ENCODE measurements around the gene LPP. TPM values are rescaled to one million over a fixed set of nuclear protein-coding genes. Genes with fewer than 3 reads are reported as not detected.

The LPP gene
- total RNA-seq, 2 donors from 2014 or later: 1,601 to 1,705 TPM

GRCh38 chr3:188231456-188231855 is 77.5 kb downstream of the LPP start:
- no peak for DNase-seq (ENCODE audit: low spot score)
- intact Hi-C loops (cut with DNase I): loop anchor here (1.0 to 5.0 kb wide), 2 partner anchors 36 to 46 kb away; no protein-coding TSS in a partner anchor

GRCh38 chr3:188232656-188233055 is 78.7 kb downstream of the LPP start:
- intact Hi-C loops (cut with DNase I): loop anchor here in 1 of 2 donors (5.0 kb wide), 1 partner anchor 35 kb away; no protein-coding TSS in a partner anchor

GRCh38 chr3:188233320-188233719 is 79.4 kb downstream of the LPP start:
- no peak for DNase-seq (ENCODE audit: low spot score)
- intact Hi-C loops (cut with DNase I): loop anchor here in 1 of 2 donors (5.0 kb wide), 1 partner anchor 34 kb away; no protein-coding TSS in a partner anchor

More at GRCh38 chr3:188232656-188233055, 78.7 kb downstream of the LPP start:
- DNase-seq (ENCODE audit: low spot score): no peak

GRCh38 chr3:188234132-188234531 is 80.2 kb downstream of the LPP start:
- DNase-seq (ENCODE audit: low spot score): no peak
- intact Hi-C loops (cut with DNase I): loop anchor here in 1 of 2 donors (5.0 kb wide), 1 partner anchor 33 kb away; no protein-coding TSS in a partner anchor

GRCh38 chr3:188236271-188236670 is 82.3 kb downstream of the LPP start:
- intact Hi-C loops (cut with DNase I): no loop called here
- no peak for DNase-seq (ENCODE audit: low spot score)

GRCh38 chr3:188239035-188239434 is 85.1 kb downstream of the LPP start:
- intact Hi-C loops (cut with DNase I): no loop called here
- no peak for DNase-seq (ENCODE audit: low spot score)

DNA sequence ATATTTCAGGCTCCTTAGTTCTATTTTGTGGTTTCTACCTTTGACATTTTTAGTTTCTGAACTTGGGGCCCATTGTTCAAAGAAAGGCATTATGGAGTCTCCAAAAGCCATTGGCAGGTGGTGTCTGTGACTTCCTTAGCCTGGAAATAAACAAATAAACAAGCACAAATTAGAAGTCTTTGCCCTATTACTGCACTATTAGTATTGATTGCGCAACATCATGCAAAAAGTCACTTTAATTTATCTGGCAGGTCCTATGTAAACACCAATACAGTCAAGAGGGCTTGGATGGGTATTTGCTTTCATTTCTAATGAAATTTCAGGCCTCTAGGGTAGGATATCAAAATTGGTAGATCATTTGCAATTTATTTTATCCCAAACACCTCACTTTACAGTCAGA is 85.6 kb downstream of the LPP start:
- intact Hi-C loops (cut with DNase I): no loop called here
- DNase-seq (ENCODE audit: low spot score): no peak

- intact Hi-C loops (cut with DNase I): no loop called here
- DNase-seq (ENCODE audit: low spot score): no peak
These were observed 86.4 kb downstream of the LPP start for GRCh38 chr3:188240189-188240981.

DNA sequence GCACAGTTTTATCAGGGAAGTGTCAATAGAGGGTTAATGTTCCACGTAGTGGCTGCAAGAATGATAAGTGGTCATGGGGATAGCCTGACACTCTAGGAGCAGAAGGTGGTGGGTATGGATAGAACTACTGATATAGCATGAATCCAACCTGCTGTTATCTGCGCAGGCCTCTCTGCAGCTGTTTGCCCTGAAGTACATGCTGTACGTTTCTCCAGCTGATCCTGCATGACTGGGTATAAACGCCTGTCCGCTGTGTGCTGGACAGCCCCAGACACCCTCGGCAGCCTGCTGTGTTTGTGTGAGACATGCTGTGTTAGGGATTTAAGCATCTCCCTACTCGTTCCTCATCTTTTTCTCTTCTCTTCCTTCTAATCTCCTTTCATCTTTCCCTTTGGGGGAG is 87.1 kb downstream of the LPP start:
- intact Hi-C loops (cut with DNase I): no loop called here
- no peak for DNase-seq (ENCODE audit: low spot score)

DNA sequence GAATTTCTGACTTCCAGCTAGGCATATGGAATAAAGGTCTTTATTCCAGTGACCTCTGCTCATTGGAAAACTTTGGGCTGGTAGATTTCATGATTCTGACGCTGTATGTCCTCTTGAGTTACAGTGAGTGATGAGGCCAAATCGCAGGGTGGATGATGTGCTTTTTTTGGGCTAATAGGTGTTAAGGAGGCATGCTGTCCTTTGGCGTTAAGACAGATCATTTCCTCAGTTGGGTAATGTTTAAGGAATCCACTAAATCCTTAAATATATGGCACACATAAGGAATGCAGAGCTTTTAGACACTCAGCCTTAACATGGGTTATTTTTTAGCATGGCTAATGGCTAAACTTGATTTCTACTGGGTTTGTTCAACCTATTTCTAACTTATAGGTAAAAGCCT is 87.9 kb downstream of the LPP start:
- DNase-seq (ENCODE audit: low spot score): no peak
- intact Hi-C loops (cut with DNase I): no loop called here

DNA sequence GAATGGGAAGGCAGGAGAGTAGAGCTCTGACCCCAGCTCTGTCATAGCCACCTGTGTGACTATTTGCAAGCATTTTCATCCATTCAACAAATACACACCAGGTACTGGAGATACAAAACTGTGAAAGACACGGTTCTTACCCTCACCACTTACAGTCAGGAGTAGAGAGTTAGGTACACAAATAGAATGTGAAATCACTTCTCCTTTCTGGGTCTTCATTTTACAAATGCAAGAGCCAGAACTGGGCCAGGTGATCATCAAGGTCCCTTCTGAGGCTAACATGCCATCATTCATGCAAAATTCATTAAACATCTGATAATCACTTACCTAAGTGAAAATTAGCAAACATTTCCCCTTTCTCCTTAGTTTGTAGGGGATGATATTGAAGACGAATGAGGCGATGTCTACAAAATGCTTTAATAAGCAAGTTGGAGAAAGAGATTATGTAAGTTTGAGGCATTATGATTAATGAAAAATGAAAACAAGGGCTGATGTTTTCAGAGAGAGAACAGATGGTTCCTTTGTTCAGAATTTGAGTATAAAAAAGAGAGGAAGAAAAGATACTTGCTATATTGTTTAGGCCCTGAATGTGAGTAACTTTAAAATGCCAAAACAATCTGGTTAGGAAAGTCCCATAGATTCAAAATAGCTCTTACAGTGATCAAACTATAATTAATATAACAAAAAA is 88.6 kb downstream of the LPP start:
- intact Hi-C loops (cut with DNase I): no loop called here
- DNase-seq (ENCODE audit: low spot score): no peak

DNA sequence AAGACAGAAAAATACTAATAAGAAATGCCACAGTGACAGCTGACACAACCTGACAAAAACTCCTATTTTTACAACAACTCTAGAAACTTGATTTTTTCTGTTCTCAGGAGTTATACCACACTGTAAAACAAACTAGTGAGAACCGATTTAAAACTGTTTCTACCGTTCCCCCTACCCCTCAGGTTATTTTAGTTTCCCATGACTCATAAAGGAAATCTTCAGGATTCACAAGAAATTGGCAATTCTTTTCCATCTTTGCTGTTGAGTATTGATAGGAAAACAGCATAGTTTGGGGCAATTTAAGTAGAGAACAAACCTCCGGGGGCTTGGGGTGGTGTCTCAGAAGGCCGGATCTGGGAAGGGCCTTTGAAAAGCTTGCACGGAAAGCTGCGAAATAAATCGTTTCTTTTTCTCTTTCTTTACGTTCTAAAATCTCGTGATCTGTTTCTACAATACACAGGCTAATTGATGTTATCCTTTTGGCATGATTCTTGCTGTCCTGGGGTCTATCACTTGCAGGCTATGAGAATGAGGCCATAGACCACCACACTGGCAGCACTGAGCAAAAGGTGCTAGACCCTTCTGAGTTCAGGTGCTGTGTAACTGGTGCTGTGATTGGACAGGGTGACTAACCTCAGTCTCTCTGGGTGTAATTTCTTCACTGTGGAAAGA is 89.3 kb downstream of the LPP start:
- intact Hi-C loops (cut with DNase I): no loop called here
- no peak for DNase-seq (ENCODE audit: low spot score)

DNA sequence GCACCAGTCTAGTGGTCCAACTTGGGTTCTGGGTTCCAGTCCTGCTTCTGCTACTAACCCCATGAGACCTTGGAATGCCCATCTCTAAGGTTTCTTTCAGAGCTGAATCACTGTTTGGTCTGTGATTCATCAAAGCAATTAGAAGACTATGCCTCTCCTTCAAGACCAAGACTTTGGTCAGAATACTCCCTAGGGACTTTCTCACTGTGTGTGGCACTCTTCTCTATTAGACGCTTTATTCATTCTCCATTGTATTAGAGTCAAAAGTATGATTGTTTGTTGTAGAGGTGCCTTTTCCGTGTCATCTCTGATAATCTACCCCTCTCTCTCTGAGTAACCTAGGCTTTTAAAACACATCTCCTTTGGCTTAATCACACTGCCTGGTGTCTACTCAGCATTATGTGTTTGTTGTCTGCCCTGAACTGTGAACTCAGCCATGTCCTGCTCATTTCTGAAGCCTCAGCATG is 90.5 kb downstream of the LPP start:
- intact Hi-C loops (cut with DNase I): no loop called here
- DNase-seq (ENCODE audit: low spot score): no peak

- intact Hi-C loops (cut with DNase I): no loop called here
- DNase-seq (ENCODE audit: low spot score): no peak
These were observed 92.9 kb downstream of the LPP start for GRCh38 chr3:188246905-188247304.

GRCh38 chr3:188248036-188248561 is 94.1 kb downstream of the LPP start:
- no peak for DNase-seq (ENCODE audit: low spot score)
- intact Hi-C loops (cut with DNase I): no loop called here

DNA sequence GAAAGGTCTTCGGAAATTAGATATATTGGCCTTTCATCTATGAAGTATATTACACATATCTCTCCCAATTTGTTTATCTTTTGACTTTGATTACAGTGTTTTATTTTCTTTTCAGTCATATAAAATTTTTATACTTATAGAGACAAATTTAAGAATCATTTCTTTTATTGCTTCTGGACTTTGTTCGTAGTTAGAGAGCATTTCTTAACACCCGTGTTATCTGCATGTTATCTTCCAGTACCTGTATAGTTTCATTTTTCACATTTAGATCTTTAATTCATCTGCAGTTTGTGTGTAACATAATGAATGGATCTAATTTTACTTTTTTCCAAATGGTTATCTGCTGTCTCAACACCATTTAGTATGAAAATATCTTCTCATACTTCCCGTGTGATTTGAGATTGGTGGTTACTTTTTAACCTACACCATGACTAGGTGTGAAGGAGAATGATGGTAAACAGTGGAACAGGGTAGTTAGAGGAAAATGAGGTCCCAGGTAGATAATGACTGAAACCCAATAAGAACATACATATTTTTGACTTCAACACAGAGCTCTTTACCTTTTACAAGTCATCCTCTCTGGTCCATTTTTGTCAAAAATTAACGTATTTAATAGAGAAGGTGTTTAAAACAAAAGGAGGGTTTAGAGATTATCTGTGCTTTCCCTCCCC is 99.3 kb downstream of the LPP start:
- intact Hi-C loops (cut with DNase I): no loop called here
- no peak for DNase-seq (ENCODE audit: low spot score)

DNA sequence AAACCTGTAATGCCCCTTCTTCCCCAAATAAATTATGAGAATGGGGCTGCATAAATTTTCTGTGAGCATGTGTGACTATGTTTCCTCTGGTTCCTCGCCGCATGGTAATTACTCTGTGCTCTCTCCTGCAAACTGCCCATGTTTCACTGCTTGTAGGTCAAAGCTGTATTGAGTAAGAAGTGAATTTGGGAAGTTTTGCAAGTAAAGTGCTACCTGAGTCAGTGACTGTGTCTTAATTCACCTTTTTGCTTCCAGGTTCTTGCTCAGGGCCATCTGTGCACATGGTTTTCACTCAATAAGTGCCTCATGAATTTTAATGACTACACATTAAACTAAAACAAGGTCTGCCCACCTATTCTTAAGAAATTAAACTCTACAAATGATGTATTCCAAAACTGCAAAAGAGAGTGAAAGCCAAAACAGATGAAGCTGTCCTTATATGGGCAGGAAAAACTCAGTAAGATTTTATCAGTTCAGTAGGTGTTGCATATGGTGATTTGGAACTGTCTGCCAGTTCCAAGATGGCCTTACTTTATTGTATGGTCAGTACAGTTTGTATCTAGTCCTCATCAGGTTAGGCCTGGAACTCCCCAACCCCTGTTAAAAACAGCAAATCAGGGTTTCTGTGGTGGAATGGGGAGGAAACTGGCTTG is 100.0 kb downstream of the LPP start:
- intact Hi-C loops (cut with DNase I): no loop called here

GRCh38 chr3:188254520-188255070 is 100.6 kb downstream of the LPP start:
- DNase-seq (ENCODE audit: low spot score): no peak
- intact Hi-C loops (cut with DNase I): no loop called here

More for the DNA sequence above, 100.0 kb downstream of the LPP start:
- DNase-seq (ENCODE audit: low spot score): no peak

Data from posterior vena cava (tissue), 2 donors.